GM12878 (cell line): Measurements from ENCODE around the gene EP400. TPM values are rescaled to one million over a fixed set of nuclear protein-coding genes. Genes with fewer than 3 reads are reported as not detected.

Source experiments
- ATAC-seq: fragments of 200-7000 bp; cut with Tn5 transposase; 3 replicates; pipeline ENCODE4 v1.9.1; 2020; ENCODE audit warnings: mild to moderate bottlenecking, moderate library complexity
- BruUV-seq: library from RNA; stranded (reverse); fragments of 400-500 nt; replicated peaks from 2 replicates; lab custom pipeline; 2021; lab: Mats Ljungman, UMichigan
- CTCF ChIA-PET: fragments of 300-600 bp; sonication (Branson Sonifier 250); formaldehyde crosslinking; extraction: SDS; loops from one replicate; lab custom pipeline; 2021; ENCODE audit warnings: inconsistent platforms; lab: Yijun Ruan, JAX
- POLR2A ChIA-PET: fragments of 350-600 bp; formaldehyde crosslinking; extraction: SDS; loops from one replicate; lab custom pipeline; 2021; ENCODE audit warnings: inconsistent platforms; lab: Charles Lee
- RAD21 ChIA-PET: fragments of 300-600 bp; sonication (Branson Sonifier 250); formaldehyde crosslinking; loops from one replicate; lab custom pipeline; 2023; ENCODE audit warnings: antibody characterized with exemption; ENCODE audit not compliant: unreplicated experiment; lab: Charles Lee
- SMC1A ChIA-PET: fragments of 300-600 bp; sonication (Branson Sonifier 250); formaldehyde crosslinking; loops from one replicate; lab custom pipeline; 2023; ENCODE audit not compliant: unreplicated experiment, uncharacterized antibody; lab: Charles Lee
- DNase-seq: peaks from one replicate; pipeline ENCODE4 v3.0.0-alpha.2; 2011; ENCODE audit warnings: low read depth, low spot score
- FAIRE-seq: peaks from 3 replicates; lab custom pipeline; 2011; peaks lifted over from hg19 to GRCh38; lab: Jason Lieb, UNC
- H2AFZ ChIP-seq: 2 replicates; pipeline ENCODE4 v1.6.0; 2011; ENCODE audit warnings: low read depth, low read length, control low read depth; ENCODE audit not compliant: control insufficient read depth
- H3K27ac ChIP-seq: 2 replicates; pipeline ENCODE4 v1.5.1; 2011; ENCODE audit warnings: control low read depth; ENCODE audit not compliant: control insufficient read depth, insufficient read depth
- H3K27me3 ChIP-seq, 2 experiments: replicated peaks in 1 of 2; 2 replicates each; pipeline versions ENCODE4 v1.6.0 to v1.6.1; 2011; ENCODE audit warnings: low read length in 1 of 2; ENCODE audit not compliant: control insufficient read depth in 2 of 2, insufficient read depth in 2 of 2
- H3K36me3 ChIP-seq, 2 experiments: 2 replicates each; pipeline ENCODE4 v1.5.1; 2011; ENCODE audit warnings: low read length in 1 of 2; ENCODE audit not compliant: control insufficient read depth in 2 of 2, insufficient read depth in 2 of 2
- H3K4me1 ChIP-seq: 2 replicates; pipeline ENCODE4 v1.6.1; 2011; ENCODE audit warnings: mild to moderate bottlenecking, low read length, moderate library complexity, mixed read lengths; ENCODE audit not compliant: control insufficient read depth, insufficient read depth
- H3K4me2 ChIP-seq: 2 replicates; pipeline ENCODE4 v1.6.0; 2011; ENCODE audit warnings: control low read depth; ENCODE audit not compliant: control insufficient read depth, insufficient read depth
- H3K4me3 ChIP-seq: fragments of 200-600 bp; sonication (generic); 2 replicates; pipeline ENCODE4 v1.5.1; 2016
- H3K79me2 ChIP-seq: 2 replicates; pipeline ENCODE4 v1.6.0; 2011; ENCODE audit warnings: low read length; ENCODE audit not compliant: control insufficient read depth, insufficient read depth
- H3K9ac ChIP-seq: 2 replicates; pipeline ENCODE4 v1.8.0; 2011; ENCODE audit warnings: low read length, control low read depth, mixed read lengths; ENCODE audit not compliant: control insufficient read depth, insufficient read depth
- H3K9me3 ChIP-seq: replicated peaks from 3 replicates; pipeline ENCODE4 v1.5.1; 2011; ENCODE audit warnings: mild to moderate bottlenecking, low read length; ENCODE audit not compliant: control insufficient read depth, insufficient read depth
- H4K20me1 ChIP-seq: 2 replicates; pipeline ENCODE4 v1.6.0; 2011; ENCODE audit not compliant: control insufficient read depth, insufficient read depth
- BCLAF1 ChIP-seq: fragments of 450-650 bp; IDR thresholded peaks from 2 replicates; pipeline ENCODE4 v1.6.1; 2017; ENCODE audit warnings: antibody characterized with exemption, mild to moderate bottlenecking, moderate library complexity
- ETV6 ChIP-seq, 2 experiments: fragments of 450-650 bp in 1 of 2; IDR thresholded peaks in 1 of 2; conservative IDR thresholded peaks in 1 of 2; 2 replicates each; pipeline ENCODE4 v1.6.1; 2014; ENCODE audit warnings: antibody characterized with exemption in 1 of 2, borderline replicate concordance in 1 of 2, low read depth in 1 of 2, mild to moderate bottlenecking in 1 of 2, moderate library complexity in 1 of 2
- FOS ChIP-seq: IDR thresholded peaks from 3 replicates; pipeline ENCODE4 v1.6.1; 2011; ENCODE audit warnings: borderline replicate concordance; ENCODE audit not compliant: insufficient read length; ENCODE audit errors: extremely low read depth
- GABPA ChIP-seq: IDR thresholded peaks from 2 replicates; pipeline ENCODE4 v1.6.1; 2014; ENCODE audit warnings: antibody characterized with exemption, low read depth, mild to moderate bottlenecking, inconsistent platforms
- HCFC1 ChIP-seq: fragments of 150-350 bp; IDR thresholded peaks from 2 replicates; pipeline ENCODE4 v1.6.1; 2014; ENCODE audit warnings: low read length
- HSF1 ChIP-seq: fragments of 150-350 bp; IDR thresholded peaks from 2 replicates; pipeline ENCODE4 v1.6.1; 2014; ENCODE audit warnings: mild to moderate bottlenecking, low read depth, low read length
- KAT2A ChIP-seq: conservative IDR thresholded peaks from 2 replicates; pipeline ENCODE4 v1.6.1; 2011; ENCODE audit warnings: low read depth, low read length; ENCODE audit not compliant: control insufficient read depth
- PAX8 ChIP-seq: fragments of 450-650 bp; IDR thresholded peaks from 2 replicates; pipeline ENCODE4 v1.6.1; 2017; ENCODE audit warnings: mild to moderate bottlenecking, moderate library complexity
- PKNOX1 ChIP-seq: fragments of 450-650 bp; IDR thresholded peaks from 2 replicates; pipeline ENCODE4 v1.6.1; 2016; ENCODE audit warnings: mild to moderate bottlenecking
- RCOR1 ChIP-seq: conservative IDR thresholded peaks from 2 replicates; pipeline ENCODE4 v1.6.1; 2012; ENCODE audit warnings: low read depth, low read length, improper control_type of control experiment
- REST ChIP-seq: IDR thresholded peaks from 2 replicates; pipeline ENCODE4 v1.6.1; 2012; ENCODE audit warnings: mild to moderate bottlenecking, low read depth, low read length
- SMC3 ChIP-seq: IDR thresholded peaks from 2 replicates; pipeline ENCODE4 v1.6.1; 2011; ENCODE audit warnings: low read length, improper control_type of control experiment, borderline replicate concordance
- ZNF24 ChIP-seq: fragments of 450-650 bp; IDR thresholded peaks from 2 replicates; pipeline ENCODE4 v1.6.1; 2017; ENCODE audit warnings: antibody characterized with exemption, mild to moderate bottlenecking
- ZZZ3 ChIP-seq: IDR thresholded peaks from 2 replicates; pipeline ENCODE4 v1.6.1; 2011; ENCODE audit warnings: low read depth; ENCODE audit not compliant: control insufficient read depth, insufficient read length
- WGBS: methylation state at CpG from one replicate; pipeline ENCODE4 v1.1.6; 2016; ENCODE audit warnings: low lambda C conversion rate; ENCODE audit not compliant: insufficient replicate concordance, insufficient coverage; ENCODE audit errors: missing lambda C conversion rate; 5-methylcytosine and 5-hydroxymethylcytosine counted together
- in situ Hi-C: fragments of 300-500 bp; cut with MboI; formaldehyde crosslinking; loops from 9 replicates; pipeline ENCODE4 v1.14.3; 2018; ENCODE audit warnings: mixed read lengths
- intact Hi-C: fragments of 100-400 bp; cut with micrococcal nuclease; formaldehyde crosslinking; loops from one replicate; pipeline ENCODE4 v1.14.2; 2022; ENCODE audit not compliant: unreplicated experiment
- polyA plus RNA-seq, 11 experiments: library from polyadenylated mRNA; depleted of rRNA in 4 of 11; unstranded in 6 of 11; stranded (reverse) in 5 of 11; fragments of >200 nt; fragmentation: Nextera tagmentation in 4 of 11; fragmentation: Illumina TruSeq in 1 of 11; extraction: Ambion mirVana in 4 of 11; extraction: Trizol in 1 of 11; gene quantifications; 1 replicate in 1 of 11; 2 replicates in 10 of 11; pipeline versions ENCODE4 v1.2.1 to v1.2.3, GENCODE V29; 2011 to 2016; ENCODE audit warnings: inconsistent platforms in 2 of 11, missing spikeins in 2 of 11, low read depth in 1 of 11
- total RNA-seq, 4 experiments: library from RNA; depleted of rRNA in 3 of 4; stranded (reverse); fragments of >200 nt in 3 of 4; fragmentation: Illumina TruSeq in 1 of 4; extraction: Trizol in 1 of 4; gene quantifications; 2 replicates each; pipeline versions ENCODE4 v1.2.1 to v1.2.3, GENCODE V29; 2013 to 2021

Gene EP400
- total and polyA plus RNA-seq, 10 of the 15 experiments (the other 5 are each of a cell fraction or from before 2014, with no cell fraction given): 3.8 to 44.2 (median 8.4) TPM

- TF ChIP-seq PAX8 (no peak), HSF1 (no peak), RCOR1 (no peak), GABPA (no peak), FOS (no peak), BCLAF1 (no peak), PKNOX1 (no peak), SMC3 (no peak), KAT2A (no peak), HCFC1 (no peak), ZZZ3 (no peak), ETV6 (conservative IDR thresholded peaks at IDR 0.05 in 1 of 2, IDR thresholded peaks at IDR 0.05 in 1 of 2; ENCODE audit: borderline replicate concordance in 1 of 2, low read depth in 1 of 2) (no peak), ZNF24 (no peak), REST (no peak)
- TF ChIP-seq, all 136 proteins: peak for 0
- Histone ChIP-seq H3K9ac (no peak overlapping the region), H3K4me3 (no peak overlapping the region), H3K27ac (no peak overlapping the region), H2AFZ (no peak overlapping the region), H3K4me2 (no peak overlapping the region), H3K36me3 (peaks cover 0 to 7% of the 10 kb centered on the region in 2 experiments; a peak in 3 of 4 replicates), H3K4me1 (no peaks in the 10 kb centered on the region), H3K27me3 (no peaks in the 10 kb centered on the region), H3K79me2 (no peaks in the 10 kb centered on the region), H4K20me1 (no peaks in the 10 kb centered on the region), H3K9me3 (no peaks in the 10 kb centered on the region)
- POLR2A ChIA-PET: no interaction called here
- intact Hi-C loops (no loop called here), in situ Hi-C loops (no loop called here)
- ATAC-seq: no peak
- BruUV-seq: no TSS peak
- no peak for FAIRE-seq
- CTCF ChIA-PET: no interaction called here
- RAD21 ChIA-PET: no interaction called here
- SMC1A ChIA-PET: no interaction called here
- 98% methylated on average over 13 of the region's 13 CpGs for WGBS
- no peak for DNase-seq
Observed at GRCh38 chr12:132100306-132101065, 150.7 kb downstream of the EP400 start.
